Measurements from ENCODE around the gene CDHR1.
"Not testable (repeated sequence)": the region's sequence is repeated elsewhere in the genome, so short reads cannot be mapped to it uniquely, and the experiment has no call there.

The CDHR1 gene

GRCh38 chr10:84194424-84195043 lies at the start of gene CDHR1:
CDHR1 (plus strand) TSS chr10:84194537; CDS start chr10:84194761, 224 bp downstream.
- H3K4me2 ChIP-seq (ENCODE audit: low read depth, low read length, poor library complexity, severe bottlenecking): no peak within 1 kb of the TSS
- TF ChIP-seq CTCF (IDR thresholded peaks at IDR 0.05; ENCODE audit: insufficient read depth, low read length, poor library complexity, severe bottlenecking) (no peak), EZH2phosphoT487 (conservative IDR thresholded peaks at IDR 0.05; ENCODE audit: low read length) (no peak)
- H3K4me3 ChIP-seq (ENCODE audit: insufficient read depth, low read length, poor library complexity, severe bottlenecking): no peak within 1 kb of the TSS
- no peaks in the 10 kb centered on the region for H3F3A ChIP-seq (ENCODE audit: insufficient read depth)
- no peaks in the 10 kb centered on the region for H4K20me1 ChIP-seq (ENCODE audit: low read depth, low read length)
- H2AFZ ChIP-seq (ENCODE audit: low read depth, low read length, severe bottlenecking): no peak within 1 kb of the TSS
- no peaks in the 10 kb centered on the region for H3K36me3 ChIP-seq (ENCODE audit: low read length)
- H3K9me3 ChIP-seq (ENCODE audit: insufficient read depth, low read length): no peaks in the 10 kb centered on the region
- H3K79me2 ChIP-seq (ENCODE audit: insufficient read depth, low read length): no peaks in the 10 kb centered on the region
- no peaks in the 10 kb centered on the region for H3K27me3 ChIP-seq (ENCODE audit: low read length)
- no peaks in the 10 kb centered on the region for H3K9me2 ChIP-seq (replicated peaks; ENCODE audit: insufficient read depth, low read length)
- no peak within 1 kb of the TSS for H3K27ac ChIP-seq (ENCODE audit: low read depth, low read length)
- H3K9ac ChIP-seq (ENCODE audit: low read length): no peak within 1 kb of the TSS

- no peak overlapping the region for H3K4me3 ChIP-seq (ENCODE audit: insufficient read depth, low read length, poor library complexity, severe bottlenecking)
- H3K9me2 ChIP-seq (replicated peaks; ENCODE audit: insufficient read depth, low read length): no peaks in the 10 kb centered on the region
- H3F3A ChIP-seq (ENCODE audit: insufficient read depth): 0 out of 2 replicates have a peak, but pooled peaks cover 4% of the 10 kb centered on the region
- H3K27me3 ChIP-seq (ENCODE audit: low read length): no peaks in the 10 kb centered on the region
- H3K27ac ChIP-seq (ENCODE audit: low read depth, low read length): no peak overlapping the region
- H3K4me2 ChIP-seq (ENCODE audit: low read depth, low read length, poor library complexity, severe bottlenecking): no peak overlapping the region
- no peaks in the 10 kb centered on the region; the same call in 1 of the 2 replicates for H3K79me2 ChIP-seq (ENCODE audit: insufficient read depth, low read length)
- no peak for TF ChIP-seq CTCF (IDR thresholded peaks at IDR 0.05; ENCODE audit: insufficient read depth, low read length, poor library complexity, severe bottlenecking)
- no peak for TF ChIP-seq EZH2phosphoT487 (conservative IDR thresholded peaks at IDR 0.05; ENCODE audit: low read length)
- no peaks in the 10 kb centered on the region for H4K20me1 ChIP-seq (ENCODE audit: low read depth, low read length)
- H3K9ac ChIP-seq (ENCODE audit: low read length): no peak overlapping the region
- H2AFZ ChIP-seq (ENCODE audit: low read depth, low read length, severe bottlenecking): no peak overlapping the region
- H3K9me3 ChIP-seq (ENCODE audit: insufficient read depth, low read length): no peaks in the 10 kb centered on the region
- peaks cover 78% of the 10 kb centered on the region; the same call in 1 of the 2 replicates for H3K36me3 ChIP-seq (ENCODE audit: low read length)
Observed at GRCh38 chr10:84147347-84147746, 47.0 kb upstream of the CDHR1 start.

- H2AFZ ChIP-seq (ENCODE audit: low read depth, low read length, severe bottlenecking); H3K9me3 ChIP-seq (ENCODE audit: insufficient read depth, low read length); H3K9me2 ChIP-seq (replicated peaks; ENCODE audit: insufficient read depth, low read length); H3K9ac ChIP-seq (ENCODE audit: low read length); H3K4me3 ChIP-seq (ENCODE audit: insufficient read depth, low read length, poor library complexity, severe bottlenecking); H3K4me2 ChIP-seq (ENCODE audit: low read depth, low read length, poor library complexity, severe bottlenecking); H3K27ac ChIP-seq (ENCODE audit: low read depth, low read length); H3K79me2 ChIP-seq (ENCODE audit: insufficient read depth, low read length); H3K27me3 ChIP-seq (ENCODE audit: low read length); H3F3A ChIP-seq (ENCODE audit: insufficient read depth); H4K20me1 ChIP-seq (ENCODE audit: low read depth, low read length): not testable (repeated sequence)
- TF ChIP-seq CTCF (IDR thresholded peaks at IDR 0.05; ENCODE audit: insufficient read depth, low read length, poor library complexity, severe bottlenecking): peak; percentile 51
- peaks cover 75% of the 10 kb centered on the region; the same call in 1 of the 2 replicates for H3K36me3 ChIP-seq (ENCODE audit: low read length)
Observed at GRCh38 chr10:84148006-84148597, 46.2 kb upstream of the CDHR1 start.

Measured in SU-DHL-6 (cell line).